Esophagus squamous epithelium (tissue), 4 donors: ENCODE results near the gene DYNC1LI1.

Source experiments
- CTCF ChIP-seq, 6 experiments: fragments of 450-650 bp in 4 of 6; fragments of 200-600 bp in 2 of 6; sonication (generic) in 2 of 6; IDR thresholded peaks; one replicate each; pipeline ENCODE4 v1.5.1; 2016 to 2019; ENCODE audit warnings: antibody characterized with exemption in 6 of 6, mild to moderate bottlenecking in 4 of 6, moderate library complexity in 4 of 6
- POLR2A ChIP-seq, 4 donors: fragments of 450-650 bp; IDR thresholded peaks; one replicate each; pipeline ENCODE4 v1.6.1; 2017; ENCODE audit warnings: antibody characterized with exemption in 4 of 4, mild to moderate bottlenecking in 4 of 4, moderate library complexity in 3 of 4

DNA sequence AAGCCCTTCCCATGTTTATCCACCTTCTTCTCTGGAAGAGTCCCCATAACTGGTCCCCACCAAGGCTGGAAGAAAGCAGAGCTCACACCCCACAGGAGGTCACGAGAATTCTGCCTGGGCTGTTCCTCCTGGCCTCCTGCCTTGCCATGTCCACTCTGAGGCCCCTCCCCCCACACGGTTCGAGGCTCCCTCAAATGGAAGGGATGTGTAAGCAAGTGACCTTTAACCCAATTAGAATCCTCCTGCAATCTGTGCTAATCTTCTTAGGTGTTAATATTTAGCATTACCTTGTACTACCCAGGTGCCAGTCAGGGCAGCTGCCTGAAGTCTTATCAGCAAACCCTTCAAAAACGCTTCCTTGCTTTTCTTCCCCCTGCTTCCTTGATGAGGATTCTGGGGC lies 32.4 kb upstream of the DYNC1LI1 start:
- no peak for TF ChIP-seq CTCF (IDR thresholded peaks at IDR 0.05)
- TF ChIP-seq POLR2A (IDR thresholded peaks at IDR 0.05) = no peak
